Measurements from ENCODE around the gene AQP1.
A peak's percentile ranks its signal among the peaks of the same experiment; 100 is the strongest.

Gene AQP1

DNA sequence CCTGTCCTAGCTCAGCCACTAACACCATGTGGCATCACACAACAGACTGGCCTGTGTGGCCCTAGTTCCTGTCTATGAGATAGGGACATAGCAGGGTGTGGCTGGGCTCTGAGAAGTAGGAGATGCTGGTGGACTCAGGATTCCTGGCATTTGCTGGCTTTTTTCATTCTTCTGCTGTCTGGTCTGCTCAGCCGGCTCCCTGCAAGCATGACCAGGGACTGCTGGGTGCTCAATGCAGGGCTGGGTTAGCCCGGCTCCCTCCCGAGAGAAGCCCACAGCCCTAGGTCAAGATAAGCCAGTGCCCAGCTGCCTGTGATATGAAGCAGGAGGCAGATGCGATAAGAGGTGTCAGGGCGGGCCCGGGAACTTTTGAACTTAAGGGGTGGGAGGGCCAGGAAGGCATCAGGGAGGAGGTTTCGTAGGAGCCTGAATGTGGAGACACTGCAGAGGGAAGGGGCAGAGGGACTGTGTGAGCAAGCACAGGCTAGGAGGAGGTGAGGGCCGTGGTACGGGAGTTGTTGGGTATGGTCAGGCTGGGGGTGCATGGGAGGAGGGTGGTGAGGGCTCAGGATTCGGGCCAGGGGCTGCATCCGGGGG is 3.5 kb downstream of the AQP1 start:
- Histone ChIP-seq H3K9me3 (ENCODE audit: severe bottlenecking) (no peaks in the 10 kb centered on the region), H3K27ac (no peak overlapping the region), H3K36me3 (no peaks in the 10 kb centered on the region), H3K4me3 (ENCODE audit: low read depth, low read length) (no peak overlapping the region), H3K27me3 (ENCODE audit: insufficient read depth, low read depth, severe bottlenecking) (no peaks in the 10 kb centered on the region)
- TF ChIP-seq, protein P1, sequence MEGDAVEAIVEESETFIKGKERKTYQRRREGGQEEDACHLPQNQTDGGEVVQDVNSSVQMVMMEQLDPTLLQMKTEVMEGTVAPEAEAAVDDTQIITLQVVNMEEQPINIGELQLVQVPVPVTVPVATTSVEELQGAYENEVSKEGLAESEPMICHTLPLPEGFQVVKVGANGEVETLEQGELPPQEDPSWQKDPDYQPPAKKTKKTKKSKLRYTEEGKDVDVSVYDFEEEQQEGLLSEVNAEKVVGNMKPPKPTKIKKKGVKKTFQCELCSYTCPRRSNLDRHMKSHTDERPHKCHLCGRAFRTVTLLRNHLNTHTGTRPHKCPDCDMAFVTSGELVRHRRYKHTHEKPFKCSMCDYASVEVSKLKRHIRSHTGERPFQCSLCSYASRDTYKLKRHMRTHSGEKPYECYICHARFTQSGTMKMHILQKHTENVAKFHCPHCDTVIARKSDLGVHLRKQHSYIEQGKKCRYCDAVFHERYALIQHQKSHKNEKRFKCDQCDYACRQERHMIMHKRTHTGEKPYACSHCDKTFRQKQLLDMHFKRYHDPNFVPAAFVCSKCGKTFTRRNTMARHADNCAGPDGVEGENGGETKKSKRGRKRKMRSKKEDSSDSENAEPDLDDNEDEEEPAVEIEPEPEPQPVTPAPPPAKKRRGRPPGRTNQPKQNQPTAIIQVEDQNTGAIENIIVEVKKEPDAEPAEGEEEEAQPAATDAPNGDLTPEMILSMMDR (IDR thresholded peaks at IDR 0.05; ENCODE audit: low read depth, low read length), result no peak
- DNase-seq, result no peak

DNA sequence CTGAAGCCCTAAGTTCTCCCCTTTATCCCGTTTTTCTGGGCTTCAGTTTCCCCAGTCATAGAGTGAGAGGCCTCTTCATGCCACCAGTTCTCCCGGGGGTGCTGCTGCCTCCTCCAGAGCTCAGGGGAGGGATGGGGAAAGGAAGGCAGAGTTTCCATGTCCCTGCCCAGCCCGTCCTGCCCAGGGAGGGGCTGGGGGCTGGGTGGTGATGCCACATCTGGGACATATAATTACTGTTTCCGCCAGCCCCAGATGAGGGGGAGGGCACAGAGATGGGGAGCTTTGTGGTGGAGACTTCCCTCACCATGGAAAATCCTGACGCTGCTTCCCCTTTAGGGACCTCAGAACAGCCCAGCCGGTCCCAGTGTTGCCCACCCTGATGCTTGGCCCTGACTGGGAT is 4.1 kb downstream of the AQP1 start:
- Histone ChIP-seq H3K9me3 (ENCODE audit: severe bottlenecking) (no peaks in the 10 kb centered on the region), H3K4me3 (ENCODE audit: low read depth, low read length) (no peak overlapping the region), H3K27me3 (ENCODE audit: insufficient read depth, low read depth, severe bottlenecking) (no peaks in the 10 kb centered on the region), H3K27ac (no peak overlapping the region), H3K36me3 (no peaks in the 10 kb centered on the region)
- TF ChIP-seq, protein P1 (IDR thresholded peaks at IDR 0.05; ENCODE audit: low read depth, low read length), result no peak
- no peak for DNase-seq

DNA sequence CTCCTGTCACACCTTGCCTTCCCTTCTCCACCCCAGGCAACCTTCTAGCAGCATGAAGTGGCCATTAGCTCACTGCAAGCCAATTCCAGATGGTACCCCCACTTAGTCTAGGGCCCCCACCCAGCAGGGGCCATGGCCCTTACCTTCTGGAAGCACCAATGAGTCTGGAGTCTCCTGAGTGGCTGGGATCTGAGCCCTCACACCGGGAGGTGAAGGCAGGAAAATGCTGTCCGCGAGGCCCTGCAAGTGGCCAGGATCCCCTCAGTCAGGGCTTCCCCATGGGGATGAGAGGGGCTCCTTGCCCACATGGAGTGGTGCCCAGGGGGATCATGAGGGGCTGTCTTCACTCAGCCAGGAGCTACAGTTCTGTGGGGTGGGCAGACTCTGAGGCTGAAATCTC is 4.6 kb downstream of the AQP1 start:
- H3K4me3 ChIP-seq (ENCODE audit: low read depth, low read length), result no peak overlapping the region
- H3K27me3 ChIP-seq (ENCODE audit: insufficient read depth, low read depth, severe bottlenecking), result no peaks in the 10 kb centered on the region
- H3K36me3 ChIP-seq, result no peaks in the 10 kb centered on the region
- TF ChIP-seq, protein P1 (IDR thresholded peaks at IDR 0.05; ENCODE audit: low read depth, low read length), result no peak
- no peak overlapping the region for H3K27ac ChIP-seq
- H3K9me3 ChIP-seq (ENCODE audit: severe bottlenecking), result no peaks in the 10 kb centered on the region
- no peak for DNase-seq

DNA sequence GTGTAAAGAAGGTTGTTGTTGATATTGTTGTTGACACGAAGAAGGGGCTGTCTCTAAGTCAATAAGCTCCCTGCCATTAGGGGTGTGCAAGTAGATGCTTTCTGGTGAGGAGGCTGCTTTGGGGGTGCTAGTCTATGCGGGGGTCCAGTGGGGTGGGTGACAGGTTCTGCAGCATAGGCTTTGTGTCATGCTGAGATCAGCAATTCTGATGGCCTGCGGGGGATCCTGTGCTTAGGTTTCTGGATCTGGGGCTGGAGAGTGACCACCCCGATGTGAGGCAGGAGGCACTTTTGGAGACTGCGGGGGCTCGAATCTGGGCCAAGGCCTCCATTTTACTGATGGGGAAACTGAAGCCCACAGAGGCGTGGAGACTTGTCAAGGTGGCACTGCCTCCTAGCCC is 5.1 kb downstream of the AQP1 start:
- H3K9me3 ChIP-seq (ENCODE audit: severe bottlenecking), result no peaks in the 10 kb centered on the region
- no peak overlapping the region for H3K27ac ChIP-seq
- no peak overlapping the region for H3K4me3 ChIP-seq (ENCODE audit: low read depth, low read length)
- DNase-seq, result no peak
- H3K27me3 ChIP-seq (ENCODE audit: insufficient read depth, low read depth, severe bottlenecking), result no peaks in the 10 kb centered on the region
- TF ChIP-seq, protein P1 (IDR thresholded peaks at IDR 0.05; ENCODE audit: low read depth, low read length), result no peak
- no peaks in the 10 kb centered on the region for H3K36me3 ChIP-seq

DNA sequence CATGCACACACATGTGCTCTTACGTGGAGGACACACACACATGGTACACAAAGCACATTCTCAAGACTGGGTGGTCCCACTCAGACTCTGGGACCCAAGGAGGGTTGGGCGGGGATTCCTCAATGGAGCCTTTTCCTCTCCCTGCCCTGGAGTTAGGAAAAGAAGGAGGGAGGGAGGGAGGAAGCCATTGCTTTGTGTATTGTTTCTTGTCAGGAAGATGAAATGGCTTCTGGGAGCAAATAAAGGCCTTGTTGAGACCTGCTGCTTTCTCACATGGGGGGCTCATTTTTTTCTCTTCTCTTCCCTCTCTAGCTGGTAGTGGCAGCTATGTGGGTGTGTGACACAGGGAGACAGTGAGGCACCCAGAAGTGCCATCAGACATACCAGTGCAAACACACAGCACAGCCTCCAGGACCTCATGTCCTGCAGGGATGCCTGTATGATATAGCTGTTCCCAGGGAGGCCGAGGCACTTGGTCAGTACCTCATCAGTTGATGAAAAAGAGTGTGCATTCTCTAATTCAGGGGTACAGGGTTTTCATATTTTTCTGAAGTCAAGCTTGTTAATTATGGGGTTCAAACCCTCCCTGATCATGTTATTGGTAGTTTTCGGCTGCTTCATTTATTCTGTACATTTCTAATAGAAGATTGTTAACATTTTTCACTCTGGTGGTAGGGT is 5.7 kb downstream of the AQP1 start:
- Histone ChIP-seq H3K27ac (no peak overlapping the region), H3K9me3 (ENCODE audit: severe bottlenecking) (no peaks in the 10 kb centered on the region), H3K27me3 (ENCODE audit: insufficient read depth, low read depth, severe bottlenecking) (no peaks in the 10 kb centered on the region), H3K4me3 (ENCODE audit: low read depth, low read length) (no peak overlapping the region), H3K36me3 (no peaks in the 10 kb centered on the region)
- no peak for DNase-seq
- TF ChIP-seq, protein P1 (IDR thresholded peaks at IDR 0.05; ENCODE audit: low read depth, low read length), result no peak

DNA sequence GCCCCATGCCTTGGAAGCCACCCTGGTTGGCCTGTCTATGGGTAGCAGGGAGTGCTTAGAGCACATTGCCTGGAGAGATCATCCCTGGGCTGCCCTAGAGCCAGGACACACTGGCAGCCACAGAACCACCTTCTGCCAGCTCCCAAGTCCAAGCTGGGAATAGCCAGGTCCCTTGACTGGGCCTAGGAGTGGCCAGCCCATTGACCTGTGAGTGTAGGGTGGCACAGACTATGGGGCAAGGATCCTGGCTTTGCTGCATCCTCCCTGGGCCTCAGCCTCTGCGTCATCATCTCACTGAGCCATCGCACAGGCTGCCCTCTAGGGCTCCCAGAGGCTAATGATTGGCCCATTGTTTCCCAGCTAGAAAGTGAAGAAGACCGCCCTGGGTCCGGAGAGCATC is 7.0 kb downstream of the AQP1 start:
- TF ChIP-seq, protein P1 (IDR thresholded peaks at IDR 0.05; ENCODE audit: low read depth, low read length), result 0 out of 2 replicates have a peak, but pooled peaks have one; percentile 4
- H3K36me3 ChIP-seq, result no peaks in the 10 kb centered on the region
- H3K27me3 ChIP-seq (ENCODE audit: insufficient read depth, low read depth, severe bottlenecking), result no peaks in the 10 kb centered on the region
- no peak overlapping the region for H3K4me3 ChIP-seq (ENCODE audit: low read depth, low read length)
- no peak overlapping the region for H3K27ac ChIP-seq
- no peaks in the 10 kb centered on the region for H3K9me3 ChIP-seq (ENCODE audit: severe bottlenecking)
- DNase-seq, result no peak
